ENCODE results near the gene OSBPL7.

DNA sequence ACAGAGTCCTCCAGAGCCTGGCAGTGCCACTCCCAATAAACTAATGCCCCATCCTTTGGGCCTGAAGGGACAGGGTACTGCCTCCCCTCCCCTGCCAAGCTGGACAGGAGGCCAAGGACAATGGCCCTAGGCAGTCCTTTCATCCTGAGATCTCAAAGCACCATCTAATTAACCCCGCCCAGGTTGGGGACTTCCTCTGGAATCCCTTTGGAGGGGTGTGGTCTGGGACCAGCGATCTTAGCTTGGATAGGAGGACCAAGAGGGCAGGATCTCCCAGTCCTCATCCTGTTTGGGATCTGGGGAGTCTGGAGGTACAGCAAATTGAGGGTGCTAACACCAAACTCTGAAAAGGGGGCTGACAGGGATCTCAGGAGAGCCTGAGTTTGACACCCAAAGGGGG, 47.5 kb upstream of the OSBPL7 start:
- TF ChIP-seq CEBPB (IDR thresholded peaks at IDR 0.05; ENCODE audit: borderline replicate concordance, low read depth, low read length) (no peak), USF2 (IDR thresholded peaks at IDR 0.05; ENCODE audit: low read depth, low read length) (no peak), USF2 (CRISPR knock-in tag; IDR thresholded peaks at IDR 0.05; ENCODE audit: borderline replicate concordance) (no peak), MAX (IDR thresholded peaks at IDR 0.05) (no peak), POLR2A (IDR thresholded peaks at IDR 0.05; ENCODE audit: insufficient read depth in 1 of 2, low read depth in 2 of 2, low read length in 2 of 2) (no peak), RFX5 (IDR thresholded peaks at IDR 0.05; ENCODE audit: low read depth, low read length) (no peak), POLR2G (IDR thresholded peaks at IDR 0.05; ENCODE audit: low read depth, low read length) (no peak), NCOR1 (IDR thresholded peaks at IDR 0.05; ENCODE audit: borderline replicate concordance, low read length) (no peak), CHD4 (IDR thresholded peaks at IDR 0.05; ENCODE audit: borderline replicate concordance, low read length) (no peak), ZBTB7A (CRISPR knock-in tag; IDR thresholded peaks at IDR 0.05) (no peak), ZFX (CRISPR knock-in tag; IDR thresholded peaks at IDR 0.05; ENCODE audit: low read depth) (no peak)
- TF ChIP-seq, protein P1, sequence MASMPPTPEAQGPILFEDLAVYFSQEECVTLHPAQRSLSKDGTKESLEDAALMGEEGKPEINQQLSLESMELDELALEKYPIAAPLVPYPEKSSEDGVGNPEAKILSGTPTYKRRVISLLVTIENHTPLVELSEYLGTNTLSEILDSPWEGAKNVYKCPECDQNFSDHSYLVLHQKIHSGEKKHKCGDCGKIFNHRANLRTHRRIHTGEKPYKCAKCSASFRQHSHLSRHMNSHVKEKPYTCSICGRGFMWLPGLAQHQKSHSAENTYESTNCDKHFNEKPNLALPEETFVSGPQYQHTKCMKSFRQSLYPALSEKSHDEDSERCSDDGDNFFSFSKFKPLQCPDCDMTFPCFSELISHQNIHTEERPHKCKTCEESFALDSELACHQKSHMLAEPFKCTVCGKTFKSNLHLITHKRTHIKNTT (CRISPR knock-in tag; IDR thresholded peaks at IDR 0.05) = no peak
- TF ChIP-seq, protein P2, sequence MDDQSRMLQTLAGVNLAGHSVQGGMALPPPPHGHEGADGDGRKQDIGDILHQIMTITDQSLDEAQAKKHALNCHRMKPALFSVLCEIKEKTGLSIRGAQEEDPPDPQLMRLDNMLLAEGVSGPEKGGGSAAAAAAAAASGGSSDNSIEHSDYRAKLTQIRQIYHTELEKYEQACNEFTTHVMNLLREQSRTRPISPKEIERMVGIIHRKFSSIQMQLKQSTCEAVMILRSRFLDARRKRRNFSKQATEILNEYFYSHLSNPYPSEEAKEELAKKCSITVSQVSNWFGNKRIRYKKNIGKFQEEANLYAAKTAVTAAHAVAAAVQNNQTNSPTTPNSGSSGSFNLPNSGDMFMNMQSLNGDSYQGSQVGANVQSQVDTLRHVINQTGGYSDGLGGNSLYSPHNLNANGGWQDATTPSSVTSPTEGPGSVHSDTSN (CRISPR knock-in tag; IDR thresholded peaks at IDR 0.05; ENCODE audit: borderline replicate concordance) = no peak
- TF ChIP-seq, protein P3, sequence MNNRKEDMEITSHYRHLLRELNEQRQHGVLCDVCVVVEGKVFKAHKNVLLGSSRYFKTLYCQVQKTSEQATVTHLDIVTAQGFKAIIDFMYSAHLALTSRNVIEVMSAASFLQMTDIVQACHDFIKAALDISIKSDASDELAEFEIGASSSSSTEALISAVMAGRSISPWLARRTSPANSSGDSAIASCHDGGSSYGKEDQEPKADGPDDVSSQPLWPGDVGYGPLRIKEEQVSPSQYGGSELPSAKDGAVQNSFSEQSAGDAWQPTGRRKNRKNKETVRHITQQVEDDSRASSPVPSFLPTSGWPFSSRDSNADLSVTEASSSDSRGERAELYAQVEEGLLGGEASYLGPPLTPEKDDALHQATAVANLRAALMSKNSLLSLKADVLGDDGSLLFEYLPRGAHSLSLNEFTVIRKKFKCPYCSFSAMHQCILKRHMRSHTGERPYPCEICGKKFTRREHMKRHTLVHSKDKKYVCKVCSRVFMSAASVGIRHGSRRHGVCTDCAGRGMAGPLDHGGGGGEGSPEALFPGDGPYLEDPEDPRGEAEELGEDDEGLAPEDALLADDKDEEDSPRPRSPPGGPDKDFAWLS (CRISPR knock-in tag; IDR thresholded peaks at IDR 0.05; ENCODE audit: borderline replicate concordance) = no peak
- TF ChIP-seq, protein P4, sequence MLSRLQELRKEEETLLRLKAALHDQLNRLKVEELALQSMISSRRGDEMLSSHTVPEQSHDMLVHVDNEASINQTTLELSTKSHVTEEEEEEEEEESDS (CRISPR knock-in tag; IDR thresholded peaks at IDR 0.05; ENCODE audit: borderline replicate concordance) = no peak

Data from HepG2 (cell line).